IMR-90 (cell line): ENCODE measurements around the gene RPS6KL1. TPM values are rescaled to one million over a fixed set of nuclear protein-coding genes. Genes with fewer than 3 reads are reported as not detected.
A peak's percentile ranks its signal among the peaks of the same experiment; 100 is the strongest.

Experiments
- ATAC-seq: fragments of 200-7000 bp; cut with Tn5 transposase; 2 replicates; pipeline ENCODE4 v1.9.1; 2020; ENCODE audit warnings: low read depth, mild to moderate bottlenecking, moderate library complexity
- BruUV-seq: library from RNA; stranded (reverse); fragments of 400-500 nt; replicated peaks from 2 replicates; lab custom pipeline; 2021; lab: Mats Ljungman, UMichigan
- CTCF ChIA-PET: fragments of 300-600 bp; formaldehyde crosslinking; extraction: SDS; loops from one replicate; lab custom pipeline; 2021; ENCODE audit warnings: antibody characterized with exemption; lab: Yijun Ruan, JAX
- POLR2A ChIA-PET: fragments of 300-600 bp; sonication (Branson Sonifier 250); formaldehyde crosslinking; loops from one replicate; lab custom pipeline; 2022; ENCODE audit warnings: antibody characterized with exemption; ENCODE audit not compliant: unreplicated experiment; lab: Charles Lee
- DNase-seq: peaks from one replicate; pipeline ENCODE4 v3.0.0; 2013
- H2AFZ ChIP-seq: replicated peaks from 2 replicates; pipeline ENCODE3; 2013; ENCODE audit warnings: low read length, mild to moderate bottlenecking; ENCODE audit not compliant: poor library complexity
- H2AK5ac ChIP-seq: 2 replicates; pipeline ENCODE4 v1.6.1; 2013; ENCODE audit warnings: low read depth, low read length, inconsistent platforms
- H2AK9ac ChIP-seq: replicated peaks from 2 replicates; pipeline ENCODE3; 2013; ENCODE audit warnings: mild to moderate bottlenecking, low read depth, low read length, moderate library complexity; ENCODE audit not compliant: poor library complexity
- H2BK120ac ChIP-seq: 2 replicates; pipeline ENCODE4 v1.6.1; 2013; ENCODE audit warnings: low read depth, low read length, inconsistent platforms
- H2BK15ac ChIP-seq: 3 replicates; pipeline ENCODE4 v1.6.1; 2013; ENCODE audit warnings: low read depth, low read length, inconsistent platforms
- H2BK20ac ChIP-seq: 2 replicates; pipeline ENCODE4 v1.6.1; 2013; ENCODE audit warnings: low read depth, mild to moderate bottlenecking, inconsistent platforms, low read length, moderate library complexity
- H2BK5ac ChIP-seq: 2 replicates; pipeline ENCODE4 v1.6.1; 2013; ENCODE audit warnings: mild to moderate bottlenecking, low read depth, low read length, inconsistent platforms; ENCODE audit not compliant: poor library complexity, severe bottlenecking
- H3K14ac ChIP-seq: replicated peaks from 2 replicates; pipeline ENCODE4 v1.6.1; 2013; ENCODE audit warnings: low read depth, low read length, inconsistent platforms
- H3K18ac ChIP-seq: 2 replicates; pipeline ENCODE4 v1.6.1; 2013; ENCODE audit warnings: low read depth, low read length, control low read depth
- H3K23ac ChIP-seq: 2 replicates; pipeline ENCODE4 v1.6.1; 2013; ENCODE audit warnings: low read depth, low read length, inconsistent platforms
- H3K27ac ChIP-seq: 2 replicates; pipeline ENCODE4 v1.5.1; 2013; ENCODE audit warnings: mild to moderate bottlenecking, control low read depth, low read length; ENCODE audit not compliant: insufficient read depth
- H3K27me3 ChIP-seq: 2 replicates; pipeline ENCODE4 v1.6.1; 2013; ENCODE audit warnings: low read length; ENCODE audit not compliant: control insufficient read depth, insufficient read depth
- H3K36me3 ChIP-seq: 2 replicates; pipeline ENCODE4 v1.6.1; 2013; ENCODE audit warnings: low read length, mixed read lengths; ENCODE audit not compliant: control insufficient read depth, insufficient read depth
- H3K4ac ChIP-seq: 2 replicates; pipeline ENCODE4 v1.6.1; 2013; ENCODE audit warnings: low read depth, low read length, inconsistent platforms
- H3K4me1 ChIP-seq: 2 replicates; pipeline ENCODE4 v1.6.1; 2013; ENCODE audit warnings: low read length, mixed read lengths; ENCODE audit not compliant: control insufficient read depth, insufficient read depth
- H3K4me2 ChIP-seq: 2 replicates; pipeline ENCODE4 v1.6.1; 2013; ENCODE audit warnings: low read depth, mild to moderate bottlenecking, control low read depth, low read length, moderate library complexity
- H3K4me3 ChIP-seq: 2 replicates; pipeline ENCODE4 v1.5.1; 2013; ENCODE audit warnings: low read depth, mild to moderate bottlenecking, control low read depth, low read length, moderate library complexity; ENCODE audit not compliant: insufficient read depth
- H3K56ac ChIP-seq: 2 replicates; pipeline ENCODE4 v1.6.1; 2013; ENCODE audit warnings: low read length, inconsistent platforms; ENCODE audit not compliant: insufficient read depth; ENCODE audit errors: extremely low read depth
- H3K79me1 ChIP-seq, 2 experiments: 2 replicates each; pipeline ENCODE4 v1.6.1; 2013; ENCODE audit warnings: low read length in 2 of 2, inconsistent platforms in 1 of 2, low read depth in 1 of 2
- H3K9ac ChIP-seq: 2 replicates; pipeline ENCODE4 v1.6.1; 2013; ENCODE audit warnings: low read depth, low read length, control low read depth
- H3K9me1 ChIP-seq: 2 replicates; pipeline ENCODE4 v1.6.1; 2013; ENCODE audit warnings: low read length, inconsistent platforms; ENCODE audit not compliant: insufficient read depth
- H3K9me3 ChIP-seq: 2 replicates; pipeline ENCODE4 v1.6.1; 2013; ENCODE audit warnings: low read length; ENCODE audit not compliant: control insufficient read depth, insufficient read depth
- H4K20me1 ChIP-seq: 2 replicates; pipeline ENCODE4 v1.6.1; 2013; ENCODE audit warnings: low read length, inconsistent platforms; ENCODE audit not compliant: insufficient read depth
- H4K5ac ChIP-seq: 2 replicates; pipeline ENCODE4 v1.6.1; 2013; ENCODE audit warnings: mild to moderate bottlenecking, low read depth, low read length, control low read depth
- H4K8ac ChIP-seq, 2 experiments: 2 replicates each; pipeline ENCODE4 v1.6.1; 2013; ENCODE audit warnings: low read depth in 2 of 2, low read length in 2 of 2, control low read depth in 1 of 2, inconsistent platforms in 1 of 2
- H4K91ac ChIP-seq: 2 replicates; pipeline ENCODE4 v1.6.1; 2013; ENCODE audit warnings: low read depth, low read length, inconsistent platforms; ENCODE audit not compliant: insufficient read depth
- CEBPB ChIP-seq: IDR thresholded peaks from 2 replicates; pipeline ENCODE4 v1.6.1; 2012; ENCODE audit warnings: low read depth, low read length, improper control_type of control experiment
- CTCF ChIP-seq: conservative IDR thresholded peaks from 2 replicates; pipeline ENCODE4 v1.5.1; 2012; ENCODE audit warnings: mild to moderate bottlenecking, low read depth, low read length, improper control_type of control experiment
- FOS ChIP-seq: fragments of 150-350 bp; IDR thresholded peaks from 2 replicates; pipeline ENCODE4 v1.6.1; 2016; ENCODE audit warnings: low read depth, low read length
- MAZ ChIP-seq: IDR thresholded peaks from 2 replicates; pipeline ENCODE4 v1.6.1; 2012; ENCODE audit warnings: low read depth, mild to moderate bottlenecking, low read length, improper control_type of control experiment, moderate library complexity, borderline replicate concordance
- NFE2L2 ChIP-seq: fragments of 150-350 bp; IDR thresholded peaks from 2 replicates; pipeline ENCODE4 v1.6.1; 2016; ENCODE audit warnings: low read depth, mild to moderate bottlenecking, low read length
- RAD21 ChIP-seq: IDR thresholded peaks from 2 replicates; pipeline ENCODE4 v1.6.1; 2012; ENCODE audit warnings: low read length, improper control_type of control experiment
- SMC3 ChIP-seq: fragments of 150-350 bp; IDR thresholded peaks from 2 replicates; pipeline ENCODE4 v1.6.1; 2016; ENCODE audit warnings: low read depth, mild to moderate bottlenecking, antibody characterized with exemption, low read length, moderate library complexity
- WGBS, 2 experiments: methylation state at CpG; one replicate each; pipeline versions ENCODE4 v1.1.5 to v1.1.7; 2013; ENCODE audit warnings: missing lambda C conversion rate in 2 of 2; ENCODE audit not compliant: insufficient read length in 1 of 2; ENCODE audit errors: extremely low coverage in 2 of 2; 5-methylcytosine and 5-hydroxymethylcytosine counted together
- dilution Hi-C: fragments of 300-500 bp; cut with HindIII; formaldehyde crosslinking; loops from one replicate; pipeline ENCODE4 v1.14.3; 2018; ENCODE audit warnings: low sequenced_read_pairs; ENCODE audit not compliant: unreplicated experiment
- in situ Hi-C: fragments of 300-500 bp; cut with MboI; formaldehyde crosslinking; loops from 3 replicates; pipeline ENCODE4 v1.14.3; 2019; ENCODE audit warnings: low sequenced_read_pairs, inconsistent platforms, mixed read lengths
- intact Hi-C: fragments of 100-400 bp; cut with micrococcal nuclease; formaldehyde crosslinking; loops from 2 replicates; pipeline ENCODE4 v1.10.0; 2022
- polyA plus RNA-seq, 3 experiments: library from polyadenylated mRNA; depleted of rRNA; stranded (reverse); fragments of >200 nt; gene quantifications; 2 replicates each; pipeline ENCODE4 v1.2.3, GENCODE V29; 2012; ENCODE audit warnings: low replicate concordance in 1 of 3
- total RNA-seq: library from RNA; depleted of rRNA; stranded (reverse); fragments of >200 nt; gene quantifications from 2 replicates; pipeline ENCODE4 v1.2.3, GENCODE V29; 2012

The RPS6KL1 gene
- total and polyA plus RNA-seq, 2 of the 4 experiments (the other 2 are of a cell fraction), result 0.72 to 1.7 TPM

GRCh38 chr14:74860899-74861733 is 61.9 kb downstream of the RPS6KL1 start:
- POLR2A ChIA-PET, result interaction anchor here (1.3 kb wide), 1 partner anchor 44 kb away, joined by 3 read pairs; no protein-coding TSS in a partner anchor
- 0% methylated on average over 3 of the region's 7 CpGs; no CpG with 5 or more reads in 1 of the 2 experiments for WGBS, 2 experiments

More at GRCh38 chr14:74860899-74861733, 61.9 kb downstream of the RPS6KL1 start:
- Histone ChIP-seq H3K4me3 (no peak overlapping the region), H3K14ac (no peak overlapping the region), H3K9me1 (no peaks in the 10 kb centered on the region), H2AK5ac (no peak overlapping the region), H4K91ac (no peak overlapping the region), H2AFZ (no peak overlapping the region), H3K27ac (no peak overlapping the region), H3K9ac (no peak overlapping the region), H2BK15ac (no peak overlapping the region), H3K36me3 (no peaks in the 10 kb centered on the region), H3K4ac (no peak overlapping the region), H3K27me3 (0 out of 2 replicates have a peak, but pooled peaks cover under 1% of the 10 kb centered on the region), H3K4me2 (no peak overlapping the region), H3K18ac (no peak overlapping the region), H3K79me1 (no peaks in the 10 kb centered on the region), H2AK9ac (no peak overlapping the region), H4K5ac (no peak overlapping the region), H4K8ac (no peak overlapping the region), H2BK120ac (no peak overlapping the region), H3K9me3 (no peaks in the 10 kb centered on the region), H3K4me1 (peaks cover 2% of the 10 kb centered on the region; the same call in 1 of the 2 replicates), H3K23ac (no peak overlapping the region), H4K20me1 (no peaks in the 10 kb centered on the region), H3K56ac (no peak overlapping the region), H2BK20ac (no peak overlapping the region), H2BK5ac (no peak overlapping the region)
- ATAC-seq (peak; percentile 89), DNase-seq (peak; percentile 80)
- intact Hi-C loops, result loop anchor here (1.0 to 2.0 kb wide), 2 partner anchors 44 to 228 kb away; no protein-coding TSS in a partner anchor
- dilution Hi-C loops, result no loop called here
- CTCF ChIA-PET, result interaction anchor here (0.9 to 3.9 kb wide), 12 partner anchors 9 to 228 kb away, joined by 3 to 46 read pairs (median 4); partner anchors contain the start of gene DLST
- TF ChIP-seq CTCF (peak; percentile 89), MAZ (0 out of 2 replicates have a peak, but pooled peaks have one; percentile 12), CEBPB (peak; percentile 56), NFE2L2 (no peak), RAD21 (peak; percentile 84), FOS (no peak), SMC3 (peak; percentile 70)
- BruUV-seq, result no TSS peak
- in situ Hi-C loops, result loop anchor here (5.0 kb wide), 1 partner anchor 41 kb away; no protein-coding TSS in a partner anchor
